Stimulated activated CD4-positive, alpha-beta T cell treated with anti-CD3 and anti-CD28 coated beads, Interleukin-1b, Interleukin-23, amount 100 ng/mL, for 48 hours (primary cell): ENCODE measurements around the gene HDAC4.

Experiments
- DNase-seq: peaks from one replicate; pipeline ENCODE4 v3.0.0-alpha.2; 2020

HDAC4 gene

GRCh38 chr2:239029958-239030357 is 370.9 kb downstream of the HDAC4 start:
- DNase-seq: no peak

- DNase-seq: no peak
These were observed 372.6 kb downstream of the HDAC4 start for GRCh38 chr2:239028253-239028619.

DNA sequence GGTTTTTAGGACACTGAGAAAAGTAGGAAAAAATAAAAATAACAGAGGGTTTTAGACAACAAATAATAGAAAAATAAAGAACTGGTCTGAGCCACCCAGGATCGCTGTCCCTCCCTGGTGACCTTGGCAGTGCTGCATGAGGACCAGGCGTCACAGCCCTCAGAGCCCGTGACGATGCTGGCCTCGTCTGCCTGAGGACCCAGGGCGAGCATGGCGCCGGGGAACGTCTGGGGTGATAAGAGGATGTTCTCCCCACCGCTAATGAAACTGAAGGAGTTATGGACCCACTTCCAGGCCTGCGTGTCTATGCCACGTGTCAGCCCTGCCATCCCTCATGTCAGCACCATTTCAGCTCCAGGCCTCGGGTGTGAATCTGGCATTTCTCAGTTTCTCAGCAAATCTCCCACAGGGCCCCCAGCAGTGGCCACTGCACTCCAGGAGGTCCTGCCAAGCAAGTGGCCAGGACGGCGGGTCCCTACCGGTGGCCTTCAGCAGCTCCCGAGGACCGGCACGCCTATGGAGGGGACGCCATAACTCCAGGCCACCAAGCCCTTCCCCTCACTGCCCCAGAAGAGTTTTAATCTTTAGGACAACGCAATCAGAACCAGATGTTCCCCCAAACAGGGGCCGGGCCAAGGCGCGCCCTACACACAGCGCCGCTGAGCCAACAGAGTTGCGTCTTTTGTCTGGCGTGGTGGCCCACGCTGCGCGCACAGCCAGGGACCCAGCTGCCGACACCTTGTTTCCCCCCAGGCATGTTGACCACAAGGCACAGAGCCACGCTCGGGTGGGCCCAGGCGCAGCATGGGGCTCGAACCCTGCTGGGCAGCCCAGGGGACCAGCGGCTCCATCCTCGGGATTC is 373.2 kb downstream of the HDAC4 start:
- no peak for DNase-seq

DNA sequence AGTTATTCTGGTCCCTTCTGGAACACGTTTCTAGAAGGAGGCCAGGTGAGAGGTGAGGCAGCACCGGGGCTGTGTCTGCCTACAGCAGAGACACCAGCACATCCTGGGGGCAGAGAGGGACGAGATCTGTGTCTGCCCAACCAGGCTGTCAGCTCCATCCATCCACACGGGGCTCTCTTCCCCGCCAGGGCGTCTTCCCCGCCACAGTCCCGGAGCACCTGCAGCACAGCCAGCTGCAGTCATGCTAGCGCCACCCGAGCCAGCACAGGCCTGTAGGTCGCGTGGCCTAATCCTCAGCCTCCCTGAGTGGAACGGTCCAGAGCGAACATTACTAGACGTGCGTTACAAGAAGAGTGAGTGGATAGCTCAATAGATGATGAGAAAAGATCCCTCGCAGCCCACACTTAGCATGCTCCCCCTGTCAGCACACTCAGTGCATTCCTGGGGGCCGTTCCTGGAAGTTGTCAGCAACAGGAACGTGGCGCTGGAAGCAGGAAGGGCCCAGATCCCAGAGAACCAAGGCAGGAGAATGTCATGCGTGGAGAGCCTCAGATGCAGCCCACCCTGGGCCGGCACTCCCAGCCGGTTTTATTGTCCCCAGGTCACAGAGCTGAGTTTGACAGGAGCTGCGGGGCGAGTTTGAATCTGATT is 374.0 kb downstream of the HDAC4 start:
- DNase-seq: no peak

DNA sequence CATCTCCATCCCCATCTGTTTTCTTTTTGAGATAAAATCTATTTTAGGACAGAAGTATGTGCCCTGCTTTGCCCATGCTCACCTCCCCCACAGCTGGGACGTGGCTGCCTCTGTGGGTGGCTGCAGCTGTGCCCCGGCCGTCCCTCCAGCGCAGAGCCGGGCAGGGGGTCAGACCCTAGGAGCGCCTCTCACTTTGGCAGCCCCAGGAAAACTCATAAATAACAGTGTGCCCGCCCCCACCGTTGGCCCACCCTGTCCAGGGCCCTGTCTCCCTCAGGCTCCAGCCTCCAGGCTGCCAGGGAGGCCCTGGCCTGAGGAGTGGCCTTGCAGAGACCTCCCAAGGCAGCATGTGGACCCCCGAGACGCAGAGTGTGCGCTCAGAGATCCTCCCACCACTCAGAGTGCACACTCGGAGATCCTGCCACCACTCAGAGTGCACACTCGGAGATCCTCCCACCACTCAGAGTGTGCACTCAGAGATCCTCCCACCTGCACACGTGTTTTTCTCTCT is 374.8 kb downstream of the HDAC4 start:
- DNase-seq: no peak

DNA sequence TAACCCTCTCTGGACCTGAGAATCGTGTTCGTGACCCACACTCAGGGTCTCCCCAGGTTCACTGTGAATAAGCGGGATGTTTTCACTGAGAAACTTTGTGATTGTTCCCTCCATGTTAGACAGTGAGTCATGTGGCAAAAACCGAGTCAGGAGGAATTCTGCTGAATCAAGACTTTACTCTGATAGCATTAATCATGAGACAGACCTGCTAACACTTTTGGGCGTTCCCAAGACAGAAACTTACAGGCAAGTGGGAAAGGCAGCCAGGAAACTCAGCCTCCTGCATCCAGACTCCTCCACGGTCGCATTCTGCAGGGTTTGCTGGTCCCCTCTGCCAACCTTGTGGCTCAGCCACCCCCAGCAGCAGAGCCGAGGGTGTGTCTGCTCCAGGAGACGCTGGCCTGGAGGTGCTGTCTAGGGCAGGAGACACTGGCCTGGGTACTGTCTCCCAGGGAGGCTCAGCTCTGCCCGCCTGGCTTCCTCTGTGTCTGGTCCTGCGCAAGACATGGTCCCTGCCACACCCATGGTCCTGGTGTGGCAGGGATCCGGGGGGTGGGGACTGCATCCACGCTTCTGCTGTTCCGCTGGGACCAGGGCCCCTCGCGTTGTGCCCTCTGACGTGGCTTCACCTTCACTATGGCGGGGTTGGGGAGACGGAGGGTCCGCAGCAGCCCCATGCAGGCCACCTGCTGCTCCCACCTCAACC is 375.6 kb downstream of the HDAC4 start:
- DNase-seq: no peak

DNA sequence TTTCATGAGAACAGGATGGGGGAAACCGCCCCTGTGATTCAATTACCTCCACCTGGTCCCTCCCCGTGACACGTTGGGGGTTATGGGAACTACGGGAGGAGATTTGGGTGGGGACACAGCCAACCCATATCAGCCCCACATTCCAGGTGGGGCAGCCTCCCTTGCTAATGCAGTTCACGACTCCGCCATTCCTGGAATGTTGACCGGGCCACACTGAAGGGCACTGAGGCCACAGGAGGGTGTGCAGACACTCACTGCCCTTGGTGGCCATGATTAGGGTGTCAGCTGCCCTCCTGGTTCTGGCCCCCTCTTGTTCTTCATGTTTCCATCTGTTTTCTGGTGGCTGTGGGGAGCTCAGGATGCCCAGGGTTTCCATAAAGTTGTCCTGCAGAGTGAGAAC is 376.6 kb downstream of the HDAC4 start:
- DNase-seq: no peak

- DNase-seq: no peak
These were observed 378.2 kb downstream of the HDAC4 start for GRCh38 chr2:239022437-239023260.

GRCh38 chr2:239021651-239022436 is 379.0 kb downstream of the HDAC4 start:
- no peak for DNase-seq

- DNase-seq: no peak
These were observed 379.6 kb downstream of the HDAC4 start for GRCh38 chr2:239021224-239021623.

DNA sequence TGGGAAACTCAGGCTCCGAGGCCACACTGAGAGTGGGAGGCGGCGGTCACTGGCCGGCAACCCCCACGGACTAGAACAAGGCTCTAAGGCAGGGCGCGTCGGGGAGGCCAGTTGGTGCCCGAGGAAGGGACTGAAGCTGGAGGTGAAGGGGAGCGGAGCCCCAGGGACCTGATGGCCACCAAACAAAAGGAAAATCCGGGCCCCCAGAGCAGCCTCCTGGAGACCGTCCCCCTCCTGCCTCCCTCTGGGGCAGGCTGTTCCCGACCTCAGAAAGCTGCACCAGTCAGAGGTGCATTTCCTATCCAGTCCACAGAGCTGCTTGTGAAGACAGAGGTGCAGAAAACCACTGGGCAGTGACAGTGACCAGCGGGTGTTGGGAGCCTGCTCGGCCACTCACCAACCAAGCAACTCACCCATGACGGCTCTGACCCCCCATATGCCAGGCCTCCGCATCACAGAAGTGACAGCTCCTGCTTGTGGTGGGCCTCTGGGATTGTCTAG is 380.2 kb downstream of the HDAC4 start:
- DNase-seq: no peak

DNA sequence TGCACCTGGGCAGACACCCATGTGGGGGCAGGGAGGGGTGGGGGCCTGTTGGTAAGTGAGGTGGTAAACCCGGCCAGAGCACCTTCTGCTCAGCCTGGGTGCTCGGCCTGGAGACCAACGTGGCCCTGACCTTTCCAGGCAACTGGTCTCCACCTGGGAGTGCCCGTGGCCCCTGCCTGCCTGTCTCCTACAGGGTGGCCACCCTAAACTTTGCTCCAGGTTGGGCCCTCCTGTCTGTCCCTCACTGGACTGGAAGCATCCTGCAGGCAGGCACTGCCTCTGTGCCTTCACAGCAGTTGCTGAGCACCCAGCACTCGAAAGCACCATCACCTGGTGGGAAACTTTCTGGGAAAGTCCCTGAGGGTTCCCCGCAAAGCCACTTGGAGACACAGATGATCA is 381.6 kb downstream of the HDAC4 start:
- no peak for DNase-seq

- no peak for DNase-seq
These were observed 382.3 kb downstream of the HDAC4 start for GRCh38 chr2:239018271-239019182.

DNA sequence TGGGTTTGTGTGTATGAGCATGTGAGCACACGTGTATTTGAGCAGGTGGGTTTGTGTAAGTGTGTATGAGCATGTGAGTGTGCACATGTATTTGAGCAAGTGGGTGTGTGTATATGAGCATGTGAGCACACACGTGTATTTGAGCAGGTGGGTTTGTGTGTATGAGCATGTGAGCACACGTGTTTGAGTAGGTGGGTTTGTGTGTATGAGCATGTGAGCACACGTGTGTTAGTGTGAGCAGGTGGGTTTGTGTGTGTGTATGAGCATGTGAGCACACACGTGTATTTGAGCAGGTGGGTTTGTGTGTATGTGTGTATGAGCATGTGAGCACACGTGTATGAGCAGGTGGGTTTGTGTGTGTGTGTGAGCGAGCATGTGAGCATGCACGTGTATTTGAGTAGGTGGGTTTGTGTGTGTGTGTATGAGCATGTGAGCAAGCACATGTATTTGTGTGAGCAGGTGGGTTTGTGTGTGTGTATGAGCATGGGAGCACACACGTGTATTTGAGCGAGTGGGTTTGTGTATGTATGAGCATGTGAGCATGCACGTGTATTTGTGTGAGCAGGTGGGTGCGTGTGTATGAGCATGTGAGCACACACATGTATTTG is 383.2 kb downstream of the HDAC4 start:
- DNase-seq: no peak

DNA sequence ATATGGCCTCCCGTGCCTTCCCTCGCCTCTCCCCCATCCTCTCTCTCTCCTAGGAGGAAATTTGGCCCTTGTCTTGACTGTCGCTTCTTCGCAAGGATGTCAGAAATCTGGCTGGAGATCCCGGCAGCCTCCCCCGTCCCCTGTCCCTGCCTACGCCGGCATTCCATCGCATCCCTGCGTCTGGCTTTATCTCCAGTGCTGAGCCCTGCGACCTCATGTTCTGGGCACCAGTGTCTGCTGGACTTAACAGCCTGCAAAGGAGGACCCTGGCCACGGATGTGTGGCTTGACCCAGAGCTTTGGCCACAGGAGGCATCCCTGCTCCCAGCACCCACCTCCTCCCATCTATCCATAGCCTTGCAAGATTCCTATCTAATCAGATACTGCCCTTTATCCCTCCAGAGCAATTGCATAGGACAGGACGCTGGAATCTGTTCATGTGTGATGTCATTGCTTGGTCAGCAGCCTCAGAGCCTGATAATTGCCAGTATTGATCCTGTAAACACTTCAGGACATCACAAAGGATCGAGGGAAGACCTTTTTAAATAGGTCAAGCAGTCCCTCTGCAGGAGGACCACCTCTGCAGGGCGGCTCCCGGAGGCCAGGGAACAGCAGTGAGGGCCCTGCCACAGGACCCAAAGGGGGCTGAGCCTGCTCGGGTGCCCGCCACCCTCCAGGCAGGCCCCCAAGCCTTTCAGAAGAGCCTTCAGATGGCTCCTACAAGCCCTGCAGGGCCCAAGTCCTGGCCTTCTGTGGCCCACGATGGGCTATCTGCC is 384.7 kb downstream of the HDAC4 start:
- DNase-seq: no peak

DNA sequence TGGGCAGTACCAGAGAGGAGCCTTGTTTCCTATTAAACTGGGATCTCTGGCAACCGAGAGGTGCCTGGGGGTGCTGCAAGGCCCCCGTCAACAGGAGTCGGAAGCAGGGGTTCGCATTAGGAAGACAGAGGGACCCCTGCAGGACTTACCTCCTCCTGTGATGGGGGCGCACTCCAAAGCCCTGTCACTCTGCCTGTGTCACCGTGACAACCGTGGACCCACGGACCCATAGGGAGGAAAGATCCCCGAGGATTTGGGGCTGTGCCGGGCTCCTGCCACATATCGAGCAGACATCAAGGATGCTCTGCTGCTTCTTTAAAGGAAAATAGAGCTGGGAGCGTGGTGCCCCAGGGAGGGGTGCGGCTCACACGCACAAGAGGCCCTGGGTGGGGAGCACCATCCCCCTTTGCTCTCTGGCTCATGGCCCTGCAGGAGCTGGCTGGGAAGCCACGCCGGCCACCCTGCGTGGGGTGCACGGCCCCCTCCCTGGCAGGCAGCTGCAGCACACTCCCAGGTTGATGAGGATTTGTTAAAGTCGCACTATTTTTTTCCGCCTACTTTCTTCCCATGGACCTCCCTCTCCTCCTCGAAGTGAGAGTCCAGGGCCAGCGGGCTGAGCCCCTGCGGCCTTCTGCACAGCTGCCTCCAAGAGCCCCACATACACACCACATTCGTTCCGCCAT is 385.5 kb downstream of the HDAC4 start:
- DNase-seq: no peak

DNA sequence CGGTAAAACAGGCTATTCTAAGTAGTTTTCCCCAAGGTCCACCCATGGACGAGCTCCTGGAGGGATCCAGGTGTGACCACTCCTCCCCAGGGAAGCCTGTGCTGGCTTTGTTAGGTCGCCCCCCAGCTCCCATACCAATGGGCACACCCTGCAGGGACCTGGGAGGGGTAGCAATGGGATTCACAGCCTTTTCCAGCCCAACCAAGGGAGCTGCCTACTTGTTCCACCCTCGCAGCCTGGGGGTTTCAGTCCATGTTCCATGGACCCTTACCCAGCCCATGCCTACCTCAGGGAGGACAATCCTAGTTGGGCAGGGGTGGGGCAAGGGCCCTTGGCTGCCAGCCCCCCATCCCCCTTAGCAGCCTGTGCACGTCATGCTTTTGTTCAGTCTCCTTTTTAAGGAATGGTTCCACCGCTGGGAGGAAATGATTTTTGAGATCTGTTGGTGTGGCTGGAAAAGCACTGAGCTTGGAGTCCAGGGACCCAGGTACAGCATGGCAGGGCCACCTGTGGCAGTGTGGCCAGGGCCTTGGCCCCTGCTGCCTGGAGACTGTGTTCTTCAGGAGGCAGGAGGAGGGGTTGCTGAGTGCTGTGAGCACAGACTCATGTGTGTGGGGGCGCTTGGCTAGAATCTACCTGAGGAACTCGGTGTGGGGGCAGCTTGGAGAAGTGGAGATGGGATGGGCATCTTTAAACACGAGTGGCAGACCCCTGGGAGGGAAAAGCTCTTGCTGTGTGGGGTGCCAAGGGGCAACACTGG is 386.2 kb downstream of the HDAC4 start:
- DNase-seq: no peak

DNA sequence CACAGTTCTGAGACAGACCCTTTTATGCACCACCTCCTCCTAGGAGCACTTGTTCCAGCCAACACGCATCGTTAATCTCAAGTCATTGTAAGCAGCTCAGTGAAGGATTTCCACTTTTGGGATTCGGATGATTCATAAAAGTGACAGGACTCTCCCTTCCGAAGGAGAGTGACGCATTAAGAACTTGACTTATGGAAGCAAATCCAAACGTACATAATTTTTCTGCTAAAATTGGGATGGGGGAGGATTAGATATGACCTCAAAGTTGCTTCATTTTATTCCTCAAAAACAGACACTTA is 387.2 kb downstream of the HDAC4 start:
- DNase-seq: no peak
